Muscle layer of colon (tissue), 2 donors: ENCODE measurements around the gene CLEC10A.
"Not testable (repeated sequence)": the region's sequence is repeated elsewhere in the genome, so short reads cannot be mapped to it uniquely, and the experiment has no call there.

ENCODE experiments used
- H3K27ac ChIP-seq: one replicate; pipeline ENCODE4 v1.7.0; 2013; ENCODE audit warnings: low read depth, mild to moderate bottlenecking, low read length, moderate library complexity
- H3K27me3 ChIP-seq, 2 donors: one replicate each; pipeline ENCODE4 v1.7.0; 2013; ENCODE audit warnings: low read length in 2 of 2, mild to moderate bottlenecking in 2 of 2; ENCODE audit not compliant: insufficient read depth in 2 of 2, control insufficient read depth in 1 of 2
- H3K36me3 ChIP-seq: one replicate; pipeline ENCODE4 v1.7.0; 2013; ENCODE audit warnings: mild to moderate bottlenecking, low read length; ENCODE audit not compliant: insufficient read depth
- H3K4me1 ChIP-seq: one replicate; pipeline ENCODE4 v1.7.0; 2013; ENCODE audit warnings: mild to moderate bottlenecking, low read length; ENCODE audit not compliant: insufficient read depth
- H3K4me3 ChIP-seq, 2 donors: one replicate each; pipeline ENCODE4 v1.7.0; 2013; ENCODE audit warnings: low read length in 2 of 2, low read depth in 1 of 2, mild to moderate bottlenecking in 1 of 2, moderate library complexity in 1 of 2
- H3K9ac ChIP-seq: one replicate; pipeline ENCODE4 v1.7.0; 2013; ENCODE audit warnings: low read length
- H3K9me3 ChIP-seq: one replicate; pipeline ENCODE4 v1.7.0; 2013; ENCODE audit warnings: mild to moderate bottlenecking, low read length
- donor health status: abdominal sarcoma.
- donor health status: Adenocarcinoma of cecum.

Gene CLEC10A

DNA sequence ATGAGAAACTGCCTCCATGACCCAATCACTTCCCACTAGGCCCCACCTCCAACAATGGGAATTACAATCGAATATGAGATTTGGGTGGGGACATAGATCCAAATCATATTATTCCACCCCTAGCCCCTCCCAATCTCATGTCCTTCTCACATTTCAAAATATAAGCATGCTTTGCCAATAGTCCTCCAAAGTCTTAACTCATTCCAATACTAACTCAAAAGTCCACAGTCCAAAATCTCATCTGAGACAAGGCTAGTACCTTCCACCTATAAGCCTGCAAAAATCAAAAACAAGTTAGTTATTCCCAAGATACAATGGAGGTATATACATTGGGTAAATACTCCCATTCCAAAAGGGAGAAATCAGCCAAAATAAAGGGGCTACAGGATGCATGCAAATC lies 12.9 kb downstream of the CLEC10A start:
- H3K36me3 ChIP-seq, result no peaks in the 10 kb centered on the region
- H3K4me1 ChIP-seq, result no peaks in the 10 kb centered on the region

DNA sequence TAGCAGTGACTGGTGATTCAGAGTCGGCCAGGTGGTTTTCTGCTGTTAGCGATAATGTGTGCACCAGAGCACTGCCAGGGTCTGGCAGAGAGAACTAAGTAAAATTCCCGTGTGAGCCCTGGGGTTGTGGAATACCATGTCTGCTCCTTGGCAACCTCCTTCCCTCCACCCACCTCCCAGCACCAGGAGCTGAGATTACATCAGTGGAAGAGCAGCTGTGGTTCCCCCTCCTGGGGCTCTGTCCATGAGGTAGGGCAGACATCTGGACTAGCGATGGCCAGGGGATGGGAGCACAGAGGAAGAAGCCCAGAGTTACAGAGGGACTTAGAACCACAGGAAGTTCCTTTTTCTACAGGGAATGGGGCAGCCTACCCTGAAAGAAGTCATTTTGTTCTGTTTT lies 15.8 kb downstream of the CLEC10A start:
- no peaks in the 10 kb centered on the region for H3K36me3 ChIP-seq
- H3K9ac ChIP-seq, result no peak overlapping the region
- H3K4me3 ChIP-seq, result no peak overlapping the region
- no peaks in the 10 kb centered on the region for H3K9me3 ChIP-seq
- no peaks in the 10 kb centered on the region for H3K27me3 ChIP-seq
- H3K27ac ChIP-seq, result no peak overlapping the region
- H3K4me1 ChIP-seq, result no peaks in the 10 kb centered on the region

More for the DNA sequence above, 12.9 kb downstream of the CLEC10A start:
- H3K27me3 ChIP-seq, result no peaks in the 10 kb centered on the region
- no peak overlapping the region for H3K27ac ChIP-seq
- H3K9me3 ChIP-seq, result no peaks in the 10 kb centered on the region
- no peak overlapping the region for H3K9ac ChIP-seq
- H3K4me3 ChIP-seq, result no peak overlapping the region

DNA sequence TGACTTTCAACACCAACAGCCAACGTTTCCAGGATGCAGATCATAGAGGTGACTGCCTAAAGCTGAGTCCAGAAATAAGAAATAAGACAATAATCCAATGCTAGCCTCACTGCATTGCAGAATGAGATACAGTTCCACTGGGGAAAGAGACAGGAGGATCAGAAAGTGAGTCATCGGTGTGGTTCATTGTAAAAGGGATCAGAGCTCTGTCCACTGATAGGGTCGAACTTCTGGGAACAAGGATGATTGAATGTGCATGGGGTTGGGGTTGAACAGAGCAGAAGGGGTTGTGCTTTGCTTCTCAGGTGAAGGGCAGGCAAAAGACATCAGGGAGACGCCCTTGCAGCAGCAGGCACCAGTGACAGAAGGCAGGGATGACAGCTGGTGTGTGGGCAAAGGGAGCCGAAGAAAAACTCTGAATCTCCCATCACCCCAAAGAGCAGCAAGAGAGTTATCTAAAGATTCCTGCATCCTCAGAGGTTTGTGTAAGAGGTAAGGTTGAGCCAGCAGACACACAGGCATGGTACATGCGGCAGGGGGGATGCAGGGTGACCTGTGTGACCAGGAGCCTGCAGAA lies 16.4 kb downstream of the CLEC10A start:
- no peak overlapping the region for H3K27ac ChIP-seq
- no peaks in the 10 kb centered on the region for H3K4me1 ChIP-seq
- H3K27me3 ChIP-seq, result no peaks in the 10 kb centered on the region
- no peaks in the 10 kb centered on the region for H3K36me3 ChIP-seq
- H3K4me3 ChIP-seq, result no peak overlapping the region
- H3K9me3 ChIP-seq, result no peaks in the 10 kb centered on the region
- no peak overlapping the region for H3K9ac ChIP-seq

DNA sequence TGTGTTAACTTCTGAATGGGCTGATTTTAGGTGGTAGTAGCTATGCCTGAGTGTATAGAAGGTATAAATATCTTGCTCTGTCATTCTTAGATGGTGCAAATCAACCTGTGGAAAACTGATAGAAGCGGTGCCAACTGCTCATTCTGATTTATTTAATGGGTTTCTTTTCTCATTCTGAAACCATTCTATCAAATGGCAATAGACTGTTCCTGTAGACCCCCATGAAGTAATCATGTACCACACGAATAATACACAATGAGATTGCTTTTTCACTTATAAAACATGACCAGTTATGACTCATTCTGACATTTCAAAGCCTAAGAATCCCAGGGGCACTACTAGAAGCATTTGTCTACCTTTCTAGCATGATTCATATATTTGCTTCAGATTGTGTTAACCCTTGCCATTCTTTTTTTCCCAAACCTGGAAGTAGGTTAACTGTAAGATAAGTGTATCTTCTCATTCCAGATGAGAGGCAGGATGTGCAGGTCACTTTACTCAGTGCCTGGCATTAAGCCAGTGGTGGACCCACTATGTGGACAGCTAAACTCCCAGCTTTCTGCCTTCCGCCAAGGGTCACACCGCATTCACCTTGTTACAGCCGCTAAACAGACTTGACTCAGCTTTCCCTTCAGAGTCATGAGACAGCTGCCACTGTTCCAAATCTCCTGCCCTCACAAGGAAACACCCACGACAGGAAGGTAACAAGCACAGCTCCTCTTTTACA lies 19.7 kb downstream of the CLEC10A start:
- no peaks in the 10 kb centered on the region for H3K4me1 ChIP-seq
- H3K27me3 ChIP-seq, result no peaks in the 10 kb centered on the region
- H3K4me3 ChIP-seq, result no peak overlapping the region
- no peaks in the 10 kb centered on the region for H3K36me3 ChIP-seq
- no peak overlapping the region for H3K27ac ChIP-seq
- H3K9ac ChIP-seq, result no peak overlapping the region
- H3K9me3 ChIP-seq, result no peaks in the 10 kb centered on the region

DNA sequence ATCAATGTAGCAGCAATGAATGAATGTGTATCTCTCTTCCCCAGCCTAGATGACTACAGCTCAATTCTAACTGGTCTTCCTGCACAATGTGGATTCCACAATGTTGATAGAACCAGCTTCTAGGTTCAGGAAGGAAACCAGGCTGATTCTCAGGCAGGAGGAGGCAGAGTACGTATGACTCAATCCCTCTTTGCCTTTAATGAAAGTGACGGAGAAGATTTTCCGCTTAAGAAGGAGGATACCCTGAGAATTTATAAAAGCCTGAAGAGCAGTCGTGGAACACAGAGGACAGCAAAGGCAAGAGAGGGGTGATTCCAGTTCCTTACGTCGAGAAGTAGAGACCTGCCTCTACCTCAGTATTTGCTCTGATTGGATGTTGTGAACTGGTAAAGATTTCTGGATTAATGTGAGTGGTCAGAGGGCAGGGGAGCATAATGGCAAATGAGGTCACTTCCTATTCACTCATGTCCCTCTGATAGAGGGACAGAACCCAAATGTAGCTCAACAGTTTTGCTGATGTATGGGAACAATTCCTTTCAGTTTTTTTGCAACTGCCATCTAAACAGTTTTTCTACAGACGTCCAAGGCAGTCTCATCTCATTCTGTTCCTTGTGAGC lies 21.1 kb downstream of the CLEC10A start:
- H3K36me3 ChIP-seq, result no peaks in the 10 kb centered on the region

DNA sequence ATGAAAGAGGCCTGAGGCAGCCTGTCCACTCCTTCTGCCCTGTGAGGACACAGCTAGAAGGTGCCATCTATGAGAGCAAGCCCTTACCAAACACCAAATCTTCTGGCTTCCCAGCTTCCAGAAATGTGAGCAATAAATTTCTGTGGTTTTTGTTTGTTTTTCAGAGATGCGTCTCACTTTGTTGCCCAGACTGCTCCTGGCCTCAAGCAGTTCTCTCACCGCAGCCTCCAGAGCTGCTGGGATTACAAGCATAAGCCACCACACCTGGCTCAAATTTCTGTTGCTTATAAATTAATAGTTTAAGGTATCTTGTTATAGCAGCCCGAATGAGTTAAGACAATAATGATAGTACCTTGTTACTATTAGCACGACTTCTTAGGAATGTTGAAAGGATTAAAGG lies 23.7 kb downstream of the CLEC10A start:
- no peaks in the 10 kb centered on the region for H3K9me3 ChIP-seq
- H3K27ac ChIP-seq, result no peak overlapping the region

More for the DNA sequence above, 21.1 kb downstream of the CLEC10A start:
- H3K27me3 ChIP-seq, result no peaks in the 10 kb centered on the region
- no peaks in the 10 kb centered on the region for H3K9me3 ChIP-seq
- H3K27ac ChIP-seq, result no peak overlapping the region
- H3K9ac ChIP-seq, result no peak overlapping the region
- no peak overlapping the region for H3K4me3 ChIP-seq
- H3K4me1 ChIP-seq, result no peaks in the 10 kb centered on the region

DNA sequence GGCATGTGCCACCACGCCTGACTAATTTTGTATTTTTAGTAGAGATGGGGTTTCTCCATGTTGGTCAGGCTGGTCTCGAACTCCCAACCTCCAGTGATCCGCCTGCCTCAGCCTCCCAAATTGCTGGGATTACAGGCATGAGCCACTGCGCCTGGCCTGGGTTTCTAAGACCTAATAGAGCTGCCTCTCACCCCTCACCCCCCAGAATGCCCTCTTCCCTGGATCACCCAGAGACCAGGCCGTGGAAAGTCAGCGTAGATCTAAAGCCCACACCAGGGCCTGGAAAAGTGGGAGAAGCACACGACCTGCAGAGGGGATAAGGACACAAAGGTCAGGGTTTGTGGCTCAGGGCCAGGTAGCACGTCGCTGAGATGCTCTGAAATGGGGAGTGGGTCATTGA lies 29.5 kb downstream of the CLEC10A start:
- H3K36me3 ChIP-seq, H3K9ac ChIP-seq, H3K4me1 ChIP-seq, H3K27me3 ChIP-seq, H3K4me3 ChIP-seq, H3K27ac ChIP-seq, H3K9me3 ChIP-seq: not testable (repeated sequence)

More for the DNA sequence above, 23.7 kb downstream of the CLEC10A start:
- no peaks in the 10 kb centered on the region for H3K27me3 ChIP-seq
- no peak overlapping the region for H3K9ac ChIP-seq
- H3K36me3 ChIP-seq, result no peaks in the 10 kb centered on the region
- no peaks in the 10 kb centered on the region for H3K4me1 ChIP-seq
- H3K4me3 ChIP-seq, result no peak overlapping the region

GRCh38 chr17:7048968-7049367 lies 31.1 kb downstream of the CLEC10A start:
- no peak overlapping the region for H3K27ac ChIP-seq
- H3K9me3 ChIP-seq, result no peaks in the 10 kb centered on the region
- H3K9ac ChIP-seq, result no peak overlapping the region
- no peak overlapping the region for H3K4me3 ChIP-seq
- H3K36me3 ChIP-seq, result no peaks in the 10 kb centered on the region
- peaks cover 10% of the 10 kb centered on the region for H3K4me1 ChIP-seq
- H3K27me3 ChIP-seq, result peaks cover 0 to 3% of the 10 kb centered on the region in 2 donors

- no peak overlapping the region for H3K9ac ChIP-seq
- peaks cover 0 to 17% of the 10 kb centered on the region in 2 donors for H3K27me3 ChIP-seq
- H3K27ac ChIP-seq, result no peak overlapping the region
- no peaks in the 10 kb centered on the region for H3K9me3 ChIP-seq
- H3K4me3 ChIP-seq, result no peak overlapping the region
- H3K4me1 ChIP-seq, result peaks cover 10% of the 10 kb centered on the region
- H3K36me3 ChIP-seq, result no peaks in the 10 kb centered on the region
These were observed 32.5 kb downstream of the CLEC10A start for GRCh38 chr17:7047566-7047965.

DNA sequence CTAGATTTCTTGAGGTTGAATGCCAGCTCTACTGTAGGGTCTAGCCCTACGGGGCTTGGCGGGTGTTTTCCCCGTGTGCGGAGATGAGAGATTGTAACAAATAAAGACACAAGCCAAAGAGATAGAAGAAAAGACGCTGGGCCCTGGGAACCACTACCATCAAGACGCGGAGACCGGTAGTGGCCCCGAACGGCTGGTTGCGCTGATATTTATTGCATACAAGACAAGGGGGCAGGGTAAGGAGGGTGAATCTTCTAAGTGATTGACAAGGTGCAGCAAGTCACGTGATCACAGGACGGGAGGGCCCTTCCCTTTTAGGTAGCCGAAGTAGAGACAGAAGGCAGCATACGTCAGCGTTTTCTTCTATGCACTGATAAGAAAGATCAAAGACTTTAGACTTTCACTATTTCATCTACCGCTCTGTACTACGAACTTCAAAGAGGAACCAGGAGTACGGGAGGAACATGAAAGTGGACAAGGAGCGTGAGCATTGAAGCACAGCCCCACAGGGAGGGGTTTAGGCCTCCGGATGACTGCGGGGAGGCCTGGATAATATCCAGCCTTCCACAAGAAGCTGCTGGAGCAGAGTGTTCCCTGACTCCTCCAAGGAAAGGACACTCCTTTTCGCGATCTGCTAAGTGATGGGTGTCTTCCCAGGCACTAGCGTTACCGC lies 33.2 kb downstream of the CLEC10A start:
- Histone ChIP-seq H3K27me3 (peaks cover 0 to 23% of the 10 kb centered on the region in 2 donors), H3K4me3 (peak overlapping the region; percentile 23 to 51), H3K27ac (peak overlapping the region; percentile 81), H3K9ac (peak overlapping the region; percentile 6)
- H3K9me3 ChIP-seq, H3K36me3 ChIP-seq, H3K4me1 ChIP-seq: not testable (repeated sequence)

DNA sequence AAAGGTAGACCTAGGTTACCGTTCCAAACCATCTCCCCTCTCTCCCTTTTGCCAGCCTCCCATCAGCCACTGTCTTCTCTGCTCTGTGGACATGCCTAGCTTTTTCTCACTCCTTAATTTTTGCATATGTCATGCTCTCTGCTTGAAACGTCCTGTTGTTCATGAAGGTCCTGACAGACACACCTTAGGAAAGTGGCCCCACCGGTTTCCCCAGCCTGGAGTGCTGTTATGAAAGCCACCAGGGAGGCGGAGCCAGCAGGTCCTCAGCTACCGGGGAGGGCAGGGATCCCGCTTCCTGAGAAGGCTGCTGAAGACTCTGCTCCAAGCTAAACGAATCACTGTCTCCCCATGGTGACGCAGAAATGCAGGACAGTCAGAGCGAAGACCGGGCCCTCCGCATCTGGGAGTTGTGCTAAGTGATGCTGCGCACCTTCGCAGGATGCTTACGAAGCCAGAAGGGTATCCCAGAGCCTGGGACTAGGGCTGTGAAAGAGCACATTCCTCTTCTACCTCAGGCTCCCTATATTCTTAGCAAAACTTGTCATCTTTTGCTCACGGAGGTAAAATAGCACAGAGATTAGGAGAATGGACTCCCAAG lies 33.8 kb downstream of the CLEC10A start:
- Histone ChIP-seq H3K36me3 (no peaks in the 10 kb centered on the region), H3K9me3 (no peaks in the 10 kb centered on the region), H3K4me1 (peaks cover 10% of the 10 kb centered on the region), H3K9ac (peak overlapping the region; percentile 6), H3K27ac (peak overlapping the region; percentile 81), H3K27me3 (peaks cover 0 to 25% of the 10 kb centered on the region in 2 donors), H3K4me3 (peak overlapping the region; percentile 23 to 51)
